HG03135 (cell line): ENCODE measurements around the gene ARHGDIA.

Experiments
- ATAC-seq: cut with Tn5 transposase; IDR thresholded peaks from one replicate; pipeline ENCODE4 v1.9.1; 2021; ENCODE audit warnings: mild to moderate bottlenecking, moderate library complexity; ENCODE audit not compliant: unreplicated experiment

The ARHGDIA gene

GRCh38 chr17:81870981-81871386, at the start of gene ARHGDIA:
TSS of gene ARHGDIA (minus strand) at chr17:81871337. CDS start at chr17:81869930, 1,407 bp downstream.
- peak; percentile 15 for ATAC-seq

DNA sequence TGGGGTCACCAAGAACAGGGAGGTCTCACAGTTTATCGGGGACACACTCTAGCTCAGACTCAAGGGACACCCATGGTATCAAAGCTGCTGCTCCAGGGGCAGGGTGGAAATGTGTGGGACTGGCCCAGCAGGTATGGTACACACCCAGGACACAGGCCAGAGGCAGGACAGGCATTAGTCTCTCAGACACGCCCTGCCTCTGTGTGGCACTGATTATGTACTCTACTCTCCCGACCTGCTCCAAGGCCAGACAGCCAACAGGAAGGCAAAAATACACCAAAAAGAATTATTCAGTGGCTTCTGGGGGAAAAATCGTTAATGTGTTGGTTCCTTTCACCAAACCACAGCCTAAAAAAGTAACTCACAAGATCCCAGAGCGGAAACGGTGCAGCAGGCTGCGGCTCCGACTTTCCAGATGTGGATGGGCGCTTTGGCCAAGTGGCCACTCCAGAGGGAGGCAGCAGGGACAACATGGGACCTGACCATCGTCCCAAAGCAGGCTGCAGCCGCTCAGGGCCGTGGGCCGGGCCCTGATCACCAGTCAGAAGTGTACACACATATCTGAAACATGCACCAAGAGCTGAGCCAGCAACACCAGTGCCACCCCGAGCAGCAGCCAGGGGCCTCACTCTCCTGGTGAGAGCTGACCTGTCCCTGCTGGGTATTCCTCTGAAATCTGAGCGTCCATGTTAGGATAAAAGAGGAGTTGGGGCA, 47.9 kb upstream of the ARHGDIA start:
- no peak for ATAC-seq

- peak; percentile 11 for ATAC-seq
Observed at GRCh38 chr17:81918333-81918669, 47.2 kb upstream of the ARHGDIA start.

DNA sequence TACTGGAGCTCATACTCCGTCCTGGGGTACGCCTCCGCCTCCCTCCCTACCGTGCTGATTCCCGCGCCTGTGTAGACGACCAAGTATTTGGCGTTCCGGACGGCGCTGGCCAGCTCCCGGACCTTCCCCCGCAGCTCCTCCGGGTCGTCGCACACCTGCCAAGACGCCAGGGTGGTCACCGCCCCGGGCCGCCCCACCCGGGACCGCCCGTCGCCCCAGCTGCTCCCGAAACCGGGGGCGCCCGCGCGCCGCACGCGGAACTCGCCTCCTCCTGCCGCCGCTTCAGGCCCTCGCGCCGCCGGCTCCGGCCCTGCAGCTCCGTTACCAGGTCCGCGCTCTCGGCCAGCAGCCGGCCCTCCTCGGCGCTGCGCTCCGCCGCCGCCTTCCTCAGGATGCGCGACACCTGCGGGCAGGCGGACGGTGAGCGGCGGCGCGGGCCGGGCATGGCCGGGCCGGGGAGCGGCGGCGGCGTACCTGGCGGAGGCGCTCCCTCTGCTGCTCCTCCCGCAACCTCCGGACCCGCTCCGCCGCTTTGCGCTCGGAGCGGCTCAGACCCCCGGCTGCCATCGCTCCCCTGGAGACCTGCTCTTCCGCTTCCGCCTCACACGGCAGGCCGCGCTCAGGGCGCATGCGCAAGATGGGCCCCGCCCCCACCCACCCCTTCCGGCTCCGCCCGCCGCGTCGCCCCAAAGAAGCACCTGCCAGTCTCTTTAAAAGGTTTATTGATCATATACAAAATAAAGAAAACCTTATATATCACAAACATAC, 46.6 kb upstream of the ARHGDIA start, which contains the start of gene SIRT7:
Gene SIRT7 (minus strand): TSS at position 612 of the 768 bp plus-strand sequence. CDS start 45 bp downstream, at position 567.
- peak; percentile 59 for ATAC-seq

DNA sequence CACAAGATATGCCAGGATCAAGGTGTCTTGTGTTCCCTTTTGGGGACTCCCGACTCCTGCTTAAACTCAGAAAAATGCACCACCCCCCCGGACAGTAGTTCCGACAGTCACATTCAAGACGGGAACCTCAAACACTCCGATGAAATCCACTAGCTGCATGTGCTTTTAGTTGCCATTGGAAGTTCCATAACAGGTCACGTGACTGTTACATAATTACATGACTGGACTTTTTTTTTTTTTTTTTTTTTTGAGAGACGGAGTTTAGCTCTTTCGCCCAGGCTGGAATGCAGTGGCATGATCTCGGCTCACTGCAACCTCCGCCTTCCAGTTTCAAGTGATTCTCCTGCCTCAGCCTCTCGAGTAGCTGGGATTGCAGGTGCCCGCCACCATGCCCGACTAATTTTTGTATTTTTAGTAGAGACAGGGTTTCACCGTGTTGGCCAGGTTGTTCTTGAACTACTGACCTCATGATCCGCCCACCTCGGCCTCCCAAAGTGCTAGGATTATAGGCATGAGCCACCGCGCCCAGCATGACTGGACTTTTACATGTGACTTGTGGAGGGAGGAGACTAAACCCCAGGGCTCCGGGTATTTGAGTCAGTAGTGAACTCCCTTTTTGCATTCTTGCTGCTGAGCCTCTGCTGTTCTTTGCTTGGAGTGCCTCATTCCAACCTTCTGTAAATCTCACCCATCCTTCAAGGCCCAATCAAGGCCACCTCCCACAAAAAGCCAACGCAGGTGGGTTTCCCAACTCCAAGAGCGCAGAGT, 45.3 kb upstream of the ARHGDIA start:
- no peak for ATAC-seq

GRCh38 chr17:81915331-81915730, 44.2 kb upstream of the ARHGDIA start:
- ATAC-seq = no peak

- ATAC-seq = no peak
Observed at GRCh38 chr17:81914103-81914850, 43.1 kb upstream of the ARHGDIA start.

DNA sequence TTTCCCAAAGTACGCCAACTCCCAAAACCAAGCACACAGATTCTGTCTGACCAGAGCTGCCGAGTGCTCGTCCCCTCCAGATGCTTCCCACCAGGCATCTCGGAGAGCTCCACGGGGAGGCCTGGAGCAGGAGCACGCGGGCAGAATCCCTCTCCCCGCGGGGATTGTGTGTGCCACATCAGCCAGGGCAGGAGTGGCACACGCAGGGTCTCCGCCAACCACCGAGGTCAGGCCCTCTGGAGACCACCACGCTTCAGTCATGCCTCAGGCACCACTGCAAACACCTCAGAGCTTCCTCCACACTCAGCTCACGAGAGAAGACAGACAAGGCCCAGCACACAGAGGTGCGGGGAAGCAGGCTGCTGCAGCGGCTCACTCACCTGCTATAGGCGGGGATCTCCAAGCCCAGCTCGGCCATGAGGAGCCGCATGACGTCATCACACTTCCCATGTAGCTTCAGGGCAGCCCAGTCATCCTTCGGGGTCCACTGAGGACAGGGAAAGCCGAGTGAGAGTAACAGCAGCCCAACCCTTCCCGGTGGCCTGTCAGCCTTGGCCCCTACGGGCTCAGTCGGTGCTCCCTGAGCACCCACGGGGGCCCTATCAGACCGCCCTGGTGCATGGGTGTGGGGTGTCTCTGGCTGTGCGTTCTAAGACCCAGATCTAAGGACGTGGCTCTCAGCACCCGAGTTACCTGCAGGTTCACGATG, 42.4 kb upstream of the ARHGDIA start:
- ATAC-seq = no peak

- no peak for ATAC-seq
Observed at GRCh38 chr17:81912441-81913309, 41.5 kb upstream of the ARHGDIA start.

DNA sequence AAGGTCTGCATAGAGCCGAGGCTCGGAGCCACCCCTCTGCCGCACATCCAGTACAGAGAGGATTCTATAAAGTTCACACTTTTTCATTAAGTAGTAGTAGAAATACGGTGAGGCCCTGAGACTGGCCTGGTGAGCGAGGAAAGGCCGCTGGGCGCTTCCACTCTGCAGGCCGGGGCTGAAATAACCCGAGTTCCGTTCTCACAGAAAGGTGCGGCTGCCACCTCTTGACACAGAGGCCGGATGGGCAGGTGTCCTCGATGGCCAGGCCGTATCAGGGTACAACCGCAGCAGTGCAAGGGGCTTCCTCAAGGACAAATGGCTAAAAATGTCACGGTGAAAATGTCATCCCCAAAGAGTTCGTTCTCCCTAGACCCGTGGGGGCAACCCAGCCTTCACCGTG, 40.8 kb upstream of the ARHGDIA start:
- no peak for ATAC-seq

DNA sequence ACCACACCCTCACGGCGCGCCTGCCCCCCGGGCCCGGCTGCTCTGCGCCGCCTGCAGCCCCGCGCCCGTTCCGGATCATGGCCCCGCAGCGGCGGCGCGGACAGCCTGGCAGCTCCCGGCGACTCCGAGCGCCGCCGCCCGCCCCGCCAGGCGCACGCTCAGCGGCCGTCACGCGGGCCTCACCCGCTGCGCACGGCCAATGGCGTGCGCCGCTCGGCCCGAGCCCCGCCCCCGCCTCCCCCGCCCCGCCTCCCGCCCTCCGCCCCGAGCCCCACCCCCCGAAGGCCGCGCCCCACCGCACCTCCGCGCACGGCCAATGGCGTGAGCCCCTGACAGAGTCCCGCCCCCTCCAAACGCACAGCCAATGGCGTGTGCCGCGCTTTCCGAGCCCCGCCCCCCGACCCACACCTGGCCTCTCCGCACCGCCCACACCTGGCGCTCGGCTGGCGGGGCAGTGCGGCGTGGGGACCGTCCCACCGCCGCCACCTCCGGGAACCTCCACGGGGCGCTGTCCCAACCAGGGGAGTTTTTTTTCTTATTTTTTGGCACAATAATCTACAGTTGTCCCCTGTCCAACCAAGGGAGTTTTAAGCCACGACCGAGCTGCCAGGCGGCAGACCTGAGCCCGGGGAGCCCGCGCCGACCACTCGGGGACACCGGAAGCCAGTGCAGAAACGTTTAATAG, 40.3 kb upstream of the ARHGDIA start, which contains the start of gene PCYT2:
Gene PCYT2 (minus strand): TSS at position 123 of the 685 bp plus-strand sequence. CDS start 44 bp downstream, at position 79.
- ATAC-seq = peak; percentile 69

- peak; percentile 13 for ATAC-seq
Observed at GRCh38 chr17:81910840-81911276, 39.7 kb upstream of the ARHGDIA start.

DNA sequence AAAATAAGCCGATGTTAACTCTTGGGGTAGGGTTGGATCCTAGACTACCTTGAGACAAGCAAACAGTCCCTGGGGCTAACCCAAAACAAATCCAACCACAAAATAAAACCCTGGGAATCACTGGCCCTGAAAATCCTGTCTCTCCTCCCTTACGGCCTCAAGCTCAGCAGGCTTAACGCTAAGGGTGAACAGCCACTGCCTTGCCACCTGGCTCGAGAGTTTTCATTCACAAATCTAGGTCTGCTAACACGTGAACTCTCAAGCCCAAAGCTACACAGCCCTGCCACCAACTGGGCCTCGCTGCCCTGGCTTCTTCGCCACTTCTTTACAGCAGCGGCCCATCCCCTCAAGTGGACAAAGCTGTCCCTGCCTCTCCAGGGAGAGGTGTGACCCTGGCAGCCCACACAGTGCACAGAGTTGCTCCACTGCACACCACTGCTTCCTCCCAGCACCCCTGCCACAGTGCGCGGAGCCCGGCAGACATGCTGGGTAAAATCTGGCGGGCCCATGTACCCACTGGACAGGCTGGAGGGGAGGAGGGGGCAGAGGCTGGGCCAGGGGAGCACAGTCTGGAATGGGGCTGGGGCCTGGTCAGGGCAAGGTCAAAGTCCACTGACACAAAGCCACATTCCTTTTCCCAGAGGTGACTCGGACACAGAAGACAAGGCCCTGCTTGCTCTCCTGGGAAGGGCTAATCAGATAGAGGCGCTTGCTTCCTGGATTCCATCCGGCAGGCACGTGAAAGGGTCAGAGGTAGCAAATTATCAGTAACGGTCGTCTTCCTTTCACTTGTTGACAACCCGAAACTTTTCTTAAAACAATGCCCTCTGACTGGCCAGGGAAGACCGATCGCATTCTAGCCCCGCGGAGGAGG, 39.1 kb upstream of the ARHGDIA start:
- ATAC-seq = no peak

- no peak for ATAC-seq
Observed at GRCh38 chr17:81909231-81909630, 38.1 kb upstream of the ARHGDIA start.

DNA sequence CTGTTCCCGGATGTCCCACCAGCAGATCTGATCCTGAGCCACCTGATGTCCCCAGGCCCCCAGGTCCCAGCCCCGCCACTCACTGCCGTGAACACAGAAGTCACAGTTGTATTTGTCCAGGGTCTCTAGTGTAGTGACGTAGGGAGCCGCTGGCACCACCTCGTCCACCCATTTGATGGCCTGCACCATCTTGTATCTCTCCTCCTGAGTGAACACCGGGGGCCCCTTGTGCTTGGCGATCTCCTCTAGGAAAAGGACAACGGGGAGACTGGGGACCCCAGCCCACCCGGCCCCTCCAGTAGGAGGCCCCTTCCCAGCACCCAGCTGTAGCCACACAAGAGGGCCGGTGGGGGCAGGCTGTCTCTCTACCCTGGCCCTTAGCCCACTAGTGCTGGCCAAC, 37.7 kb upstream of the ARHGDIA start:
- no peak for ATAC-seq

DNA sequence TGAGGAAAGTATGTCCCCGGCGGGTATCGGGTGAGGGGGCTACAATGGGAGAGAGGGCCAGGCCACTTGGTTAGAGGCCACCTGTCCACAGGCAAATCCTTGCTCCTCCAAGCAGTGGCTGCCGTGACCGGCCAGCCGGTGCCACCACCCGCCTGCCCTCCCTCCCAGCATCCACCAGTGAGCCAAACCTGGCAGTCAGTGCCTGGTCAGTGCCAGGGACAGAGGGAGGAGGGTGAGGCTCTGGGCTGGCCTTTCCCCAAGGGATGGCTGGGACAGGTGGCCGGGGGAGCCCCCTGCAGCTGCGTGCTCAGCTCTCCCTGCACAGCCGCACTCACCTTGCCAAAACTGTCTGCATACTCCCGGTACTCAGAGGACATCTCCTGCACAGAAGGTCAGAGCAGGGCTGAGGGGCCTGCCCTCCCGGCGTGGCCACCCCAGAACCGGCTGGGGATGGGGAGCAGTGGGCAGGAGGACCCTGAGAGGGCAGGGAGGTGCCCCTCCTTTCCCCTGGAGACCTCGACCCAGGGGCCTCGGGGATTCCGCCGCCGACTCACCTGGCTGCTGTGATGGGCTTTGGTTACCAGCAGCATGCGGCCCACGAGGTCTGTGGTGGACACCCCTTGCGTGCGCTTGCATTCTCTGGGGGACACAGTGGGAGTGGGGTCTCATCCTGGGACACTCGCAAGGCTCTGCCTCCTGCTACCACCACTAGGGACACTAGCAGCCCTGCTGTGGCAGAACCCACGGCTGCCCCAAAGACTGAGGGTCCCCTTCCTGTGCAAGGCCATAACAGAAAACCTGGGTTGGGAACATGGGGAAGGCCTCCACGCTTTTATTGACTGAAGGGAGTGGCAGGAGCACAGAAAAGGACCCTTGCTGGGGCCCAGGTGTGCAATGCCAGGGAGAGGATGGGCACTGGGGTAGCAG, 36.3 kb upstream of the ARHGDIA start:
- ATAC-seq = no peak
